ENCODE data around the gene EML6. TPM values are rescaled to one million over a fixed set of nuclear protein-coding genes. Genes with fewer than 3 reads are reported as not detected.

Gene EML6
- total RNA-seq, 2 donors from 2014 or later: 1.4 to 2.1 TPM

DNA sequence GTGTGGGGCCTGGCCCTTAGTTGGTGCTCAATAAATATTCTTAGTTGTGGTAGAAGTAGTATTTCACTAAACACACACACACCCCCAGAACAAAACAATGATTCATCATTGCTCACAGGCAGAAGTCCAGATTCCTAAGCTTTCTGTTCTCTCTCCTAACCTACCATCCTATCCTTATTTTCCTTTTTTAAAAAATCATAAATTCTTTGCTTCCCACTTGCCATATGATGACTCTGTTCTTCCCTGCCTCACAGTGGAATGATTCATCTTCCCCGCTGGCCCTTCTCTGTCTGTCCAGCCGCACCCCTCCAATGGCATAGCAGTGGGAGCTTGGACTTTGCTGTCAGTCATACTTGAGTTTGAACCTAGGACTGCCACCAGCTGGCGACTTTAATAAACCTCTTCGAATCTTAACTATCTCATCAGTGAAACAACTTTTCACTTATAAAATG lies 5.2 kb downstream of the EML6 start:
- Histone ChIP-seq H3K27me3 (ENCODE audit: control insufficient read depth, insufficient read depth, low read length, poor library complexity, severe bottlenecking) (peaks cover 65% of the 10 kb centered on the region), H3K4me1 (ENCODE audit: control insufficient read depth, insufficient read depth, low read length) (no peaks in the 10 kb centered on the region), H3K36me3 (ENCODE audit: control insufficient read depth, insufficient read depth, low read length) (no peaks in the 10 kb centered on the region), H3K9me3 (ENCODE audit: control insufficient read depth, low read length) (no peaks in the 10 kb centered on the region), H3K9ac (ENCODE audit: extremely low read depth, low read length, poor library complexity, severe bottlenecking) (no peak overlapping the region), H3K27ac (ENCODE audit: low read depth, low read length) (no peak overlapping the region), H3K4me3 (ENCODE audit: low read length) (no peak overlapping the region)
- Mint-ChIP-seq H3K9me3 (peaks cover 6% of the 10 kb centered on the region), H3K4me3 (no peak overlapping the region), H3K27me3 (ENCODE audit: insufficient read depth) (peaks cover 63% of the 10 kb centered on the region), H3K27ac (no peak overlapping the region), H3K36me3 (ENCODE audit: low read depth) (no peaks in the 10 kb centered on the region), H3K4me1 (peaks cover 6% of the 10 kb centered on the region)
- TF ChIP-seq, protein P1, sequence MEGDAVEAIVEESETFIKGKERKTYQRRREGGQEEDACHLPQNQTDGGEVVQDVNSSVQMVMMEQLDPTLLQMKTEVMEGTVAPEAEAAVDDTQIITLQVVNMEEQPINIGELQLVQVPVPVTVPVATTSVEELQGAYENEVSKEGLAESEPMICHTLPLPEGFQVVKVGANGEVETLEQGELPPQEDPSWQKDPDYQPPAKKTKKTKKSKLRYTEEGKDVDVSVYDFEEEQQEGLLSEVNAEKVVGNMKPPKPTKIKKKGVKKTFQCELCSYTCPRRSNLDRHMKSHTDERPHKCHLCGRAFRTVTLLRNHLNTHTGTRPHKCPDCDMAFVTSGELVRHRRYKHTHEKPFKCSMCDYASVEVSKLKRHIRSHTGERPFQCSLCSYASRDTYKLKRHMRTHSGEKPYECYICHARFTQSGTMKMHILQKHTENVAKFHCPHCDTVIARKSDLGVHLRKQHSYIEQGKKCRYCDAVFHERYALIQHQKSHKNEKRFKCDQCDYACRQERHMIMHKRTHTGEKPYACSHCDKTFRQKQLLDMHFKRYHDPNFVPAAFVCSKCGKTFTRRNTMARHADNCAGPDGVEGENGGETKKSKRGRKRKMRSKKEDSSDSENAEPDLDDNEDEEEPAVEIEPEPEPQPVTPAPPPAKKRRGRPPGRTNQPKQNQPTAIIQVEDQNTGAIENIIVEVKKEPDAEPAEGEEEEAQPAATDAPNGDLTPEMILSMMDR (conservative IDR thresholded peaks at IDR 0.05): no peak
- 92% methylated on average over 4 of the region's 4 CpGs; no CpG with 5 or more reads in 1 of the 2 experiments for WGBS, 2 experiments (ENCODE audit: insufficient coverage in 1 of 2, insufficient read length in 1 of 2)
- DNase-seq: no peak

DNA sequence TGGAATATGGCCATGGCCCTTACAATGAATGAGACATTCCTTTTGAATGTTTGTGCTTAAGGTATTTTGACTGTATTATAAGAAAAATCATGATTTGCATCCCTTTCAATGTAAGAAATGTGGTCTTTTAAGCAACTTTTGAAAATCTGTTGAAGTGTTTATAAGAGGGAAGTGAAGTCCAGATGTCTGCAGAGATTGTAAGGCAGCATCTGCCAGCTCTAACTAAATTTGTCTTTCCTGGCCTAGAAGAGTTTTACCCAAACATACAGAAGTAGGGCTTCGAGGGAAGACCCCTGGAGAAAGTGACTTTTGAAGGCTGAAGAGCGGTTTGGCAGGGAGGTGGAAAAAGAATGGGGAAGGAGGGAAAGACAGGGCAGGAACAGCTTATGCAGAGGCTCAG lies 12.2 kb downstream of the EML6 start:
- no peaks in the 10 kb centered on the region for H3K9me3 ChIP-seq (ENCODE audit: control insufficient read depth, low read length)
- H3K9ac ChIP-seq (ENCODE audit: extremely low read depth, low read length, poor library complexity, severe bottlenecking): no peak overlapping the region
- no peak overlapping the region for H3K4me3 ChIP-seq (ENCODE audit: low read length)
- no peak for DNase-seq
- no peaks in the 10 kb centered on the region for H3K4me1 Mint-ChIP-seq
- no peak overlapping the region for H3K27ac Mint-ChIP-seq
- no peak overlapping the region for H3K27ac ChIP-seq (ENCODE audit: low read depth, low read length)
- H3K9me3 Mint-ChIP-seq: peaks cover 6% of the 10 kb centered on the region
- H3K36me3 Mint-ChIP-seq (ENCODE audit: low read depth): no peaks in the 10 kb centered on the region
- 86 to 92% methylated on average over 2 of the region's 2 CpGs for WGBS, 2 experiments (ENCODE audit: insufficient coverage in 1 of 2, insufficient read length in 1 of 2)
- no peak overlapping the region for H3K4me3 Mint-ChIP-seq
- H3K4me1 ChIP-seq (ENCODE audit: control insufficient read depth, insufficient read depth, low read length): no peaks in the 10 kb centered on the region
- peaks cover 4% of the 10 kb centered on the region for H3K27me3 ChIP-seq (ENCODE audit: control insufficient read depth, insufficient read depth, low read length, poor library complexity, severe bottlenecking)
- TF ChIP-seq, protein P1 (conservative IDR thresholded peaks at IDR 0.05): no peak
- H3K36me3 ChIP-seq (ENCODE audit: control insufficient read depth, insufficient read depth, low read length): no peaks in the 10 kb centered on the region
- H3K27me3 Mint-ChIP-seq (ENCODE audit: insufficient read depth): peaks cover 6% of the 10 kb centered on the region

DNA sequence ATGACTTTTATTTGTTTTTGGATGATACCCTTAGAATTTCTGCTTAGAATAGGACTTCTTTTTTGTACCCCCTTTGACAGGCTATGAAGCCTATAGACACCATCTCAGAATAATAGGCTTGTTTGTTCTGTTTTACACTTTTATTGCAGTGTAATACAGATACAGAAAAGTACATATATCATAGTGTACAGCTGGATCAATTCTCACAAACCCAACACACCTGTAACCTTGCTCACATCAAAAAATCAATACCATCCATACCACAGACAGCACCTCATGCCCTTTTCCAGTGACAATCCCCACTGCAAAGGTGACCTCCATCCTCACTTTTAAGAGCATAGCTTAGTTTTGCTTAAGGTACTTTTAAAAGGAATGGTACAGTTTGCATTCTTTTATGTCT lies 14.8 kb downstream of the EML6 start:
- Mint-ChIP-seq H3K27me3 (ENCODE audit: insufficient read depth) (peaks cover 2% of the 10 kb centered on the region), H3K36me3 (ENCODE audit: low read depth) (no peaks in the 10 kb centered on the region), H3K4me3 (no peak overlapping the region), H3K4me1 (no peaks in the 10 kb centered on the region), H3K9me3 (no peaks in the 10 kb centered on the region), H3K27ac (no peak overlapping the region)
- Histone ChIP-seq H3K27ac (ENCODE audit: low read depth, low read length) (no peak overlapping the region), H3K4me1 (ENCODE audit: control insufficient read depth, insufficient read depth, low read length) (no peaks in the 10 kb centered on the region), H3K9ac (ENCODE audit: extremely low read depth, low read length, poor library complexity, severe bottlenecking) (no peak overlapping the region), H3K4me3 (ENCODE audit: low read length) (no peak overlapping the region), H3K27me3 (ENCODE audit: control insufficient read depth, insufficient read depth, low read length, poor library complexity, severe bottlenecking) (peaks cover 14% of the 10 kb centered on the region), H3K36me3 (ENCODE audit: control insufficient read depth, insufficient read depth, low read length) (no peaks in the 10 kb centered on the region), H3K9me3 (ENCODE audit: control insufficient read depth, low read length) (no peaks in the 10 kb centered on the region)
- DNase-seq: no peak
- TF ChIP-seq, protein P1 (conservative IDR thresholded peaks at IDR 0.05): no peak

Measured in endodermal cell (in vitro differentiated cells).